Activated CD8-positive, alpha-beta T cell treated with anti-CD3 and anti-CD28 coated beads for 36 hours (primary cell): ENCODE data around the gene CPSF3. TPM values are rescaled to one million over a fixed set of nuclear protein-coding genes. Genes with fewer than 3 reads are reported as not detected.
"Not testable (repeated sequence)": the region's sequence is repeated elsewhere in the genome, so short reads cannot be mapped to it uniquely, and the experiment has no call there.

Source experiments
- ATAC-seq: fragments of 200-7000 bp; cut with Tn5 transposase; one replicate; pipeline ENCODE4 v1.10.0; 2021; ENCODE audit warnings: mild to moderate bottlenecking, moderate library complexity
- CTCF ChIA-PET: fragments of 350-600 bp; sonication (Branson Sonifier 250); formaldehyde crosslinking; loops from one replicate; lab custom pipeline; 2021; ENCODE audit warnings: antibody characterized with exemption; lab: Charles Lee
- POLR2A ChIA-PET: fragments of 350-600 bp; sonication (Branson Sonifier 250); formaldehyde crosslinking; loops from one replicate; lab custom pipeline; 2021; ENCODE audit warnings: antibody characterized with exemption; lab: Charles Lee
- DNase-seq: peaks from one replicate; pipeline ENCODE4 v3.0.0-alpha.2; 2020
- H3K27ac Mint-ChIP-seq: one replicate; pipeline ENCODE4 v1.8.0; 2021; ENCODE audit warnings: mild to moderate bottlenecking, mixed read lengths
- H3K27me3 Mint-ChIP-seq: one replicate; pipeline ENCODE4 v1.8.0; 2021; ENCODE audit warnings: mixed read lengths
- H3K36me3 Mint-ChIP-seq: one replicate; pipeline ENCODE4 v1.8.0; 2021; ENCODE audit warnings: low read depth, mixed read lengths
- H3K4me1 Mint-ChIP-seq: one replicate; pipeline ENCODE4 v1.8.0; 2021; ENCODE audit warnings: low read depth, mixed read lengths
- H3K4me3 Mint-ChIP-seq: one replicate; pipeline ENCODE4 v1.8.0; 2021; ENCODE audit warnings: mild to moderate bottlenecking, moderate library complexity, mixed read lengths
- H3K9me3 Mint-ChIP-seq: one replicate; pipeline ENCODE4 v1.8.0; 2021; ENCODE audit warnings: mixed read lengths
- intact Hi-C: fragments of 100-400 bp; cut with micrococcal nuclease; formaldehyde crosslinking; loops from one replicate; pipeline ENCODE4 v1.10.0; 2022
- total RNA-seq, 2 experiments: library from RNA; stranded (reverse); gene quantifications; one replicate each; pipeline ENCODE4 v1.2.3, GENCODE V29; 2021
- TF ChIP-seq, protein P1 (sequence below): fragments of 200-600 bp; IDR thresholded peaks from one replicate; pipeline ENCODE4 v1.8.0; 2022; ENCODE audit warnings: antibody characterized with exemption, mild to moderate bottlenecking

CPSF3 gene
- total RNA-seq, 2 experiments from 2014 or later: 72.2 to 73.0 TPM

GRCh38 chr2:9494081-9494480 lies 70.6 kb downstream of the CPSF3 start:
- intact Hi-C loops: no loop called here
- ATAC-seq (no peak), DNase-seq (no peak)
- ChIA-PET POLR2A (no interaction called here), CTCF (no interaction called here)
- TF ChIP-seq, protein P1, sequence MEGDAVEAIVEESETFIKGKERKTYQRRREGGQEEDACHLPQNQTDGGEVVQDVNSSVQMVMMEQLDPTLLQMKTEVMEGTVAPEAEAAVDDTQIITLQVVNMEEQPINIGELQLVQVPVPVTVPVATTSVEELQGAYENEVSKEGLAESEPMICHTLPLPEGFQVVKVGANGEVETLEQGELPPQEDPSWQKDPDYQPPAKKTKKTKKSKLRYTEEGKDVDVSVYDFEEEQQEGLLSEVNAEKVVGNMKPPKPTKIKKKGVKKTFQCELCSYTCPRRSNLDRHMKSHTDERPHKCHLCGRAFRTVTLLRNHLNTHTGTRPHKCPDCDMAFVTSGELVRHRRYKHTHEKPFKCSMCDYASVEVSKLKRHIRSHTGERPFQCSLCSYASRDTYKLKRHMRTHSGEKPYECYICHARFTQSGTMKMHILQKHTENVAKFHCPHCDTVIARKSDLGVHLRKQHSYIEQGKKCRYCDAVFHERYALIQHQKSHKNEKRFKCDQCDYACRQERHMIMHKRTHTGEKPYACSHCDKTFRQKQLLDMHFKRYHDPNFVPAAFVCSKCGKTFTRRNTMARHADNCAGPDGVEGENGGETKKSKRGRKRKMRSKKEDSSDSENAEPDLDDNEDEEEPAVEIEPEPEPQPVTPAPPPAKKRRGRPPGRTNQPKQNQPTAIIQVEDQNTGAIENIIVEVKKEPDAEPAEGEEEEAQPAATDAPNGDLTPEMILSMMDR: no peak
- Mint-ChIP-seq H3K4me3 (no peak overlapping the region), H3K27me3 (no peaks in the 10 kb centered on the region), H3K27ac (peak overlapping the region; percentile 72), H3K4me1 (peaks cover 27% of the 10 kb centered on the region), H3K36me3 (peaks cover 48% of the 10 kb centered on the region), H3K9me3 (no peaks in the 10 kb centered on the region)

- TF ChIP-seq, protein P1: no peak
- Mint-ChIP-seq H3K36me3 (peaks cover 36% of the 10 kb centered on the region), H3K27me3 (no peaks in the 10 kb centered on the region), H3K9me3 (no peaks in the 10 kb centered on the region), H3K27ac (peak overlapping the region; percentile 41), H3K4me3 (no peak overlapping the region), H3K4me1 (peaks cover 27% of the 10 kb centered on the region)
- no peak for ATAC-seq
- intact Hi-C loops: no loop called here
- DNase-seq: no peak
- ChIA-PET CTCF (no interaction called here), POLR2A (no interaction called here)
Observed at GRCh38 chr2:9497017-9497416, 73.6 kb downstream of the CPSF3 start.

DNA sequence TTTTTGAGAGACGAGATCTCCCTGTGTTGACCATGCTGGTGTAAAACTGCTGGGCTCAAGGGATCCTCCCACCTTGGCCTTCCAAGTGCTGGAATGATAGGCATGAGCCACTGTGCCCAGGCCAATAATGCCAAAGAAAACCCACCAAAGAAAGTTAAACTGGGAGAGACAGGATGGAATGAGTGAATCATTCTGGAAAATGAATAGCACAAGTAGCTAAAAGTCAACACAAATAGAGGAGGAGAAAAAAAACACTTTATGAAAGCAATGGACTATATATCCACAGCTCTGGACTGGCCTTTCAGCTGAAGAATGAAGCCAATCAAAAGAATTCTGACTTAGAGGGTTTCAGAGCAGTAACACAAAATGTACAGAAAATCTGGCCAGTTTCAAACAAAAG lies 74.8 kb downstream of the CPSF3 start:
- TF ChIP-seq, protein P1: no peak
- Mint-ChIP-seq H3K27me3 (no peaks in the 10 kb centered on the region), H3K27ac (peak overlapping the region; percentile 7), H3K4me3 (no peak overlapping the region), H3K4me1 (peaks cover 24% of the 10 kb centered on the region), H3K36me3 (peaks cover 37% of the 10 kb centered on the region), H3K9me3 (no peaks in the 10 kb centered on the region)
- DNase-seq (no peak), ATAC-seq (no peak)
- ChIA-PET POLR2A (interaction anchor here (0.7 to 1.4 kb wide), 2 partner anchors 8 to 1619 kb away, joined by 3 to 4 read pairs; no protein-coding TSS in a partner anchor), CTCF (no interaction called here)
- intact Hi-C loops: no loop called here

- no peaks in the 10 kb centered on the region for H3K9me3 Mint-ChIP-seq
- H3K27ac Mint-ChIP-seq: peak overlapping the region; percentile 26
- peaks cover 36% of the 10 kb centered on the region for H3K36me3 Mint-ChIP-seq
- TF ChIP-seq, protein P1: no peak
- no peak for ATAC-seq
- no peaks in the 10 kb centered on the region for H3K27me3 Mint-ChIP-seq
- DNase-seq: no peak
- ChIA-PET POLR2A (no interaction called here), CTCF (no interaction called here)
- no peaks in the 10 kb centered on the region for H3K4me1 Mint-ChIP-seq
- intact Hi-C loops: no loop called here
- H3K4me3 Mint-ChIP-seq: no peak overlapping the region
Observed at GRCh38 chr2:9508931-9509330, 85.5 kb downstream of the CPSF3 start.

- POLR2A ChIA-PET: interaction anchor here (0.6 kb wide), 1 partner anchor 167 kb away, joined by 5 read pairs; no protein-coding TSS in a partner anchor
- H3K9me3 Mint-ChIP-seq, H3K27me3 Mint-ChIP-seq: not testable (repeated sequence)
Observed at GRCh38 chr2:9513946-9514345, 90.5 kb downstream of the CPSF3 start.

More at GRCh38 chr2:9513946-9514345, 90.5 kb downstream of the CPSF3 start:
- CTCF ChIA-PET: interaction anchor here (1.1 kb wide), 2 partner anchors 12 to 26 kb away, joined by 3 read pairs; no protein-coding TSS in a partner anchor
- H3K27ac Mint-ChIP-seq, H3K4me3 Mint-ChIP-seq, intact Hi-C loops, DNase-seq, ATAC-seq, H3K4me1 Mint-ChIP-seq: not testable (repeated sequence)
- H3K36me3 Mint-ChIP-seq: peaks cover 31% of the 10 kb centered on the region
